ENCODE measurements around the gene CDH12.

GRCh38 chr5:22258139-22258538 lies 595.0 kb downstream of the CDH12 start:
- TF ChIP-seq POLR2AphosphoS5 (IDR thresholded peaks at IDR 0.05; ENCODE audit: low read depth, low read length) (no peak), TAF1 (IDR thresholded peaks at IDR 0.05; ENCODE audit: borderline replicate concordance, low read depth, low read length) (no peak), POLR2A (IDR thresholded peaks at IDR 0.05; ENCODE audit: low read depth, low read length) (no peak)

All from GM12892 (cell line).